Panc1 (cell line): ENCODE data around the gene TSNAX. TPM values are rescaled to one million over a fixed set of nuclear protein-coding genes. Genes with fewer than 3 reads are reported as not detected.

Source experiments
- ATAC-seq: fragments of 200-7000 bp; cut with Tn5 transposase; 2 replicates; pipeline ENCODE4 v1.9.1; 2020; ENCODE audit warnings: mild to moderate bottlenecking, moderate library complexity
- BruUV-seq: library from RNA; stranded (reverse); fragments of 400-500 nt; replicated peaks from 2 replicates; lab custom pipeline; 2021; lab: Mats Ljungman, UMichigan
- CTCF ChIA-PET: fragments of 300-600 bp; sonication (Branson Sonifier 250); formaldehyde crosslinking; loops from one replicate; lab custom pipeline; 2022; ENCODE audit warnings: antibody characterized with exemption; lab: Charles Lee
- POLR2A ChIA-PET: fragments of 300-600 bp; sonication (Branson Sonifier 250); formaldehyde crosslinking; loops from one replicate; lab custom pipeline; 2022; ENCODE audit warnings: antibody characterized with exemption; lab: Charles Lee
- DNase-seq: peaks from one replicate; pipeline ENCODE4 v3.0.0-alpha.2; 2010; ENCODE audit warnings: low read depth, low spot score
- H3K27ac ChIP-seq: 2 replicates; pipeline ENCODE4 v1.5.1; 2011; ENCODE audit warnings: mild to moderate bottlenecking, low read length, inconsistent platforms
- H3K27me3 ChIP-seq: fragments of 200-500 bp; sonication (Bioruptor generic); 2 replicates; pipeline ENCODE4 v1.6.0; 2014; ENCODE audit warnings: low read length, inconsistent platforms; ENCODE audit not compliant: control insufficient read depth, insufficient read depth
- H3K36me3 ChIP-seq: fragments of 200-500 bp; sonication (Bioruptor generic); 2 replicates; pipeline ENCODE4 v1.5.1; 2014; ENCODE audit warnings: inconsistent platforms, mild to moderate bottlenecking, low read length, moderate library complexity; ENCODE audit not compliant: control insufficient read depth, insufficient read depth
- H3K4me1 ChIP-seq: 2 replicates; pipeline ENCODE4 v1.5.1; 2011; ENCODE audit warnings: inconsistent platforms, mild to moderate bottlenecking, low read length, moderate library complexity; ENCODE audit not compliant: control insufficient read depth, insufficient read depth
- H3K4me3 ChIP-seq, 2 experiments: 2 replicates each; pipeline ENCODE4 v1.5.1; 2011 to 2012; ENCODE audit warnings: low read depth in 2 of 2, low read length in 2 of 2, mild to moderate bottlenecking in 2 of 2, inconsistent platforms in 1 of 2, moderate library complexity in 1 of 2
- H3K9me3 ChIP-seq: fragments of 200-500 bp; sonication (Bioruptor generic); 2 replicates; pipeline ENCODE4 v1.5.1; 2014; ENCODE audit warnings: low read depth, mild to moderate bottlenecking, inconsistent platforms, low read length, moderate library complexity; ENCODE audit not compliant: control insufficient read depth, insufficient read depth
- POLR2AphosphoS5 ChIP-seq: IDR thresholded peaks from 2 replicates; pipeline ENCODE4 v1.6.1; 2012; ENCODE audit warnings: mild to moderate bottlenecking, low read depth, low read length, moderate library complexity
- SIN3A ChIP-seq: IDR thresholded peaks from 2 replicates; pipeline ENCODE4 v1.6.1; 2012; ENCODE audit warnings: low read depth, mild to moderate bottlenecking, low read length, moderate library complexity, borderline replicate concordance; ENCODE audit not compliant: insufficient read depth
- TCF7L2 ChIP-seq: IDR thresholded peaks from 2 replicates; pipeline ENCODE4 v1.6.1; 2011; ENCODE audit warnings: mild to moderate bottlenecking, low read depth, low read length, inconsistent platforms
- in situ Hi-C: cut with HindIII; loops from 2 replicates; pipeline ENCODE4 v1.10.0; 2016; ENCODE audit warnings: low sequenced_read_pairs, low pct_unique_long_range_greater_than_20kb
- intact Hi-C: fragments of 100-400 bp; cut with micrococcal nuclease; formaldehyde crosslinking; loops from one replicate; pipeline ENCODE4 v1.10.0; 2022; ENCODE audit not compliant: unreplicated experiment
- total RNA-seq: library from RNA; stranded (reverse); gene quantifications from one replicate; pipeline ENCODE4 v1.2.1, GENCODE V29; 2021; ENCODE audit not compliant: unreplicated experiment
- TF ChIP-seq, protein P1 (sequence below): fragments of 450-650 bp; IDR thresholded peaks from 2 replicates; pipeline ENCODE4 v1.5.1; 2017; ENCODE audit warnings: mild to moderate bottlenecking
- TF ChIP-seq, protein P2 (sequence below), 2 experiments: IDR thresholded peaks; 2 replicates each; pipeline ENCODE4 v1.6.1; 2011 to 2012; ENCODE audit warnings: low read depth in 2 of 2, control low read depth in 1 of 2, low read length in 1 of 2, mild to moderate bottlenecking in 1 of 2, moderate library complexity in 1 of 2; ENCODE audit not compliant: insufficient read depth in 1 of 2

The TSNAX gene
- total RNA-seq, 1 experiment from 2014 or later, result 40.0 TPM

DNA sequence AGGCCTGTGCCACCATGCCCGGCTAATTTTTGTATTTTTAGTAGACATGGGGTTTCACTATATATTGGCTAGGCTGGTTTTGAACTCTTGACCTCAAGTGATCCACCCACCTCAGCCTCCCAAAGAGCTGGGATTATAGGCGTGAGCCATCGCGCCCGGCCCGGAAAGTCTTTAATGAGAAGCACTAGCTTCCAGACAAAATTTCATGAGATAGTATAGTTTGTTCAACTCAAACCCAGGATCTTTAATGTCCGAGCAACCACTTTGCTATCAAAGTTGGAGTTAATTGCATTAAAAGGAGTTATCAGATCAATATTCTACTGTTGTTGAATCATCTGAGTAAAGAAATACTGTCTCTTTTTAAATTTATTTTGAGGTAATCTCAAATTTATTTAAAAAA, 4.8 kb downstream of the TSNAX start:
- intact Hi-C loops (no loop called here), in situ Hi-C loops (no loop called here)
- TF ChIP-seq, protein P1, sequence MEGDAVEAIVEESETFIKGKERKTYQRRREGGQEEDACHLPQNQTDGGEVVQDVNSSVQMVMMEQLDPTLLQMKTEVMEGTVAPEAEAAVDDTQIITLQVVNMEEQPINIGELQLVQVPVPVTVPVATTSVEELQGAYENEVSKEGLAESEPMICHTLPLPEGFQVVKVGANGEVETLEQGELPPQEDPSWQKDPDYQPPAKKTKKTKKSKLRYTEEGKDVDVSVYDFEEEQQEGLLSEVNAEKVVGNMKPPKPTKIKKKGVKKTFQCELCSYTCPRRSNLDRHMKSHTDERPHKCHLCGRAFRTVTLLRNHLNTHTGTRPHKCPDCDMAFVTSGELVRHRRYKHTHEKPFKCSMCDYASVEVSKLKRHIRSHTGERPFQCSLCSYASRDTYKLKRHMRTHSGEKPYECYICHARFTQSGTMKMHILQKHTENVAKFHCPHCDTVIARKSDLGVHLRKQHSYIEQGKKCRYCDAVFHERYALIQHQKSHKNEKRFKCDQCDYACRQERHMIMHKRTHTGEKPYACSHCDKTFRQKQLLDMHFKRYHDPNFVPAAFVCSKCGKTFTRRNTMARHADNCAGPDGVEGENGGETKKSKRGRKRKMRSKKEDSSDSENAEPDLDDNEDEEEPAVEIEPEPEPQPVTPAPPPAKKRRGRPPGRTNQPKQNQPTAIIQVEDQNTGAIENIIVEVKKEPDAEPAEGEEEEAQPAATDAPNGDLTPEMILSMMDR, result no peak
- TF ChIP-seq, protein P2, sequence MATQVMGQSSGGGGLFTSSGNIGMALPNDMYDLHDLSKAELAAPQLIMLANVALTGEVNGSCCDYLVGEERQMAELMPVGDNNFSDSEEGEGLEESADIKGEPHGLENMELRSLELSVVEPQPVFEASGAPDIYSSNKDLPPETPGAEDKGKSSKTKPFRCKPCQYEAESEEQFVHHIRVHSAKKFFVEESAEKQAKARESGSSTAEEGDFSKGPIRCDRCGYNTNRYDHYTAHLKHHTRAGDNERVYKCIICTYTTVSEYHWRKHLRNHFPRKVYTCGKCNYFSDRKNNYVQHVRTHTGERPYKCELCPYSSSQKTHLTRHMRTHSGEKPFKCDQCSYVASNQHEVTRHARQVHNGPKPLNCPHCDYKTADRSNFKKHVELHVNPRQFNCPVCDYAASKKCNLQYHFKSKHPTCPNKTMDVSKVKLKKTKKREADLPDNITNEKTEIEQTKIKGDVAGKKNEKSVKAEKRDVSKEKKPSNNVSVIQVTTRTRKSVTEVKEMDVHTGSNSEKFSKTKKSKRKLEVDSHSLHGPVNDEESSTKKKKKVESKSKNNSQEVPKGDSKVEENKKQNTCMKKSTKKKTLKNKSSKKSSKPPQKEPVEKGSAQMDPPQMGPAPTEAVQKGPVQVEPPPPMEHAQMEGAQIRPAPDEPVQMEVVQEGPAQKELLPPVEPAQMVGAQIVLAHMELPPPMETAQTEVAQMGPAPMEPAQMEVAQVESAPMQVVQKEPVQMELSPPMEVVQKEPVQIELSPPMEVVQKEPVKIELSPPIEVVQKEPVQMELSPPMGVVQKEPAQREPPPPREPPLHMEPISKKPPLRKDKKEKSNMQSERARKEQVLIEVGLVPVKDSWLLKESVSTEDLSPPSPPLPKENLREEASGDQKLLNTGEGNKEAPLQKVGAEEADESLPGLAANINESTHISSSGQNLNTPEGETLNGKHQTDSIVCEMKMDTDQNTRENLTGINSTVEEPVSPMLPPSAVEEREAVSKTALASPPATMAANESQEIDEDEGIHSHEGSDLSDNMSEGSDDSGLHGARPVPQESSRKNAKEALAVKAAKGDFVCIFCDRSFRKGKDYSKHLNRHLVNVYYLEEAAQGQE (IDR thresholded peaks at IDR 0.05; ENCODE audit: insufficient read depth in 1 of 2, low read depth in 2 of 2, low read length in 1 of 2), result no peak
- TF ChIP-seq SIN3A, result no peak
- TF ChIP-seq POLR2AphosphoS5, result no peak
- no peak for TF ChIP-seq TCF7L2
- ATAC-seq (no peak), DNase-seq (no peak)
- H3K9me3 ChIP-seq, result no peaks in the 10 kb centered on the region
- H3K4me1 ChIP-seq, result peaks cover 5% of the 10 kb centered on the region
- no peaks in the 10 kb centered on the region for H3K27me3 ChIP-seq
- H3K27ac ChIP-seq, result no peak overlapping the region
- H3K36me3 ChIP-seq, result peaks cover 35% of the 10 kb centered on the region
- CTCF ChIA-PET, result no interaction called here
- no peak overlapping the region for H3K4me3 ChIP-seq
- POLR2A ChIA-PET, result no interaction called here
- BruUV-seq, result no TSS peak

DNA sequence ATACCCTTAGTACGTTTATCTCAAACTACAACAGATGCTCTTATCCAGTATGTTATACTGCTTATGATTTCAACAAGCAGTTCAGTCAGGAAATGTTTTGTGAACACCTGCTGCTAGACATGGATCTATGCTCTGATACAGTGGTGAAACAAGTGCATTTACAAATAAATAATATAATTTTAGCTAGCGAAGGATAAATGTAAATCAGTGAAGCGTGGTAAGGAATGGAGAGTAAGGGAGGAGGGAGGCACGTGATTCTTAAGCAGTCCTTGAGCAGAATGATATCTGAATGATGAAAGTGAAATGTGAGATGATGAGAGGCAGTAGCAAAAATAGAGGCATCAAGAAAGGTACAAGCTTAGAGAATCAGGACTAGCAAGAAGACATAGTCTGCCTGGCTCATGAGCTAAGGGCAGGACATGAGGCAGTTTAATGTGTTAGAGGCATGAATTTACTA, 6.3 kb downstream of the TSNAX start:
- Histone ChIP-seq H3K27ac (no peak overlapping the region), H3K4me3 (no peak overlapping the region), H3K9me3 (peaks cover 7% of the 10 kb centered on the region; the same call in 1 of the 2 replicates), H3K27me3 (no peaks in the 10 kb centered on the region), H3K4me1 (peaks cover 3% of the 10 kb centered on the region), H3K36me3 (peaks cover 26% of the 10 kb centered on the region)
- intact Hi-C loops, result no loop called here
- POLR2A ChIA-PET, result no interaction called here
- in situ Hi-C loops, result no loop called here
- ATAC-seq, result no peak
- CTCF ChIA-PET, result no interaction called here
- no TSS peak for BruUV-seq
- TF ChIP-seq, protein P1, result no peak
- TF ChIP-seq TCF7L2 (no peak), POLR2AphosphoS5 (no peak), SIN3A (no peak)
- TF ChIP-seq, protein P2 (IDR thresholded peaks at IDR 0.05; ENCODE audit: insufficient read depth in 1 of 2, low read depth in 2 of 2, low read length in 1 of 2), result no peak
- DNase-seq, result no peak
